Mesothelial cell of epicardium (in vitro differentiated cells): ENCODE results near the gene PEX11G. TPM values are rescaled to one million over a fixed set of nuclear protein-coding genes. Genes with fewer than 3 reads are reported as not detected.
"Not testable (repeated sequence)": the region's sequence is repeated elsewhere in the genome, so short reads cannot be mapped to it uniquely, and the experiment has no call there.

Experiments used
- DNase-seq, 2 experiments: peaks; one replicate each; pipeline ENCODE4 v3.0.0; 2021; ENCODE audit warnings: low spot score in 2 of 2; ENCODE audit not compliant: unreplicated experiment in 2 of 2
- H3K27ac Mint-ChIP-seq: 2 replicates; pipeline ENCODE4 v1.8.0; 2021; ENCODE audit warnings: mixed read lengths
- H3K27me3 Mint-ChIP-seq: 2 replicates; pipeline ENCODE4 v1.8.0; 2021; ENCODE audit warnings: low read depth, mixed read lengths
- H3K36me3 Mint-ChIP-seq: 2 replicates; pipeline ENCODE4 v1.8.0; 2021; ENCODE audit warnings: mixed read lengths
- H3K4me1 Mint-ChIP-seq: 2 replicates; pipeline ENCODE4 v1.8.0; 2021; ENCODE audit warnings: mixed read lengths
- H3K4me3 Mint-ChIP-seq: 2 replicates; pipeline ENCODE4 v1.8.0; 2021; ENCODE audit warnings: mild to moderate bottlenecking, moderate library complexity, mixed read lengths
- H3K9me3 Mint-ChIP-seq: 2 replicates; pipeline ENCODE4 v1.8.0; 2021; ENCODE audit warnings: mixed read lengths
- total RNA-seq: library from RNA; stranded (reverse); gene quantifications from 3 replicates; pipeline ENCODE4 v1.2.1, GENCODE V29; 2021
- TF ChIP-seq, protein P1 (sequence below): fragments of 200-600 bp; sonication (generic); IDR thresholded peaks from one replicate; pipeline ENCODE4 v1.5.0; 2021; ENCODE audit warnings: antibody characterized with exemption; ENCODE audit not compliant: unreplicated experiment

PEX11G gene
- total RNA-seq, 1 donor from 2014 or later = 7.0 TPM

DNA sequence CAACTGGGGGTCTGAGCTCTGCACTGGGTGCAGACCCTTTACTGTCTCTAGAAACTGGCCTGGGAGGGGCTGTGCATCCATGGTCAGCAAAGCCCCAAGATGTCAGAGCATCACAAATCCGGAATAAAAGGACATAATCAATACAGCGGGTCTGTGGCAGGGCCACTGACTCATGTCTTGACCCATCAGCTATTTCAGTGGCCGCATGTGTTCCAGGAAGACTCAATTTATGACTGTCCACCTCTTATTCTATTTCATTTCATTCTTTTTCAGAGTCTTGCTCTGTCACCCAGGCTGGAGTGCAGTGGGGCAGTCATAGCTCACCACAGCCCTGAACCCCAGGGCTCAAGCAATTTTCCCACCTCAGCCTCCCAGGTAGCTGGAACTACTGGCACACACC, 53.2 kb downstream of the PEX11G start:
- TF ChIP-seq, protein P1, sequence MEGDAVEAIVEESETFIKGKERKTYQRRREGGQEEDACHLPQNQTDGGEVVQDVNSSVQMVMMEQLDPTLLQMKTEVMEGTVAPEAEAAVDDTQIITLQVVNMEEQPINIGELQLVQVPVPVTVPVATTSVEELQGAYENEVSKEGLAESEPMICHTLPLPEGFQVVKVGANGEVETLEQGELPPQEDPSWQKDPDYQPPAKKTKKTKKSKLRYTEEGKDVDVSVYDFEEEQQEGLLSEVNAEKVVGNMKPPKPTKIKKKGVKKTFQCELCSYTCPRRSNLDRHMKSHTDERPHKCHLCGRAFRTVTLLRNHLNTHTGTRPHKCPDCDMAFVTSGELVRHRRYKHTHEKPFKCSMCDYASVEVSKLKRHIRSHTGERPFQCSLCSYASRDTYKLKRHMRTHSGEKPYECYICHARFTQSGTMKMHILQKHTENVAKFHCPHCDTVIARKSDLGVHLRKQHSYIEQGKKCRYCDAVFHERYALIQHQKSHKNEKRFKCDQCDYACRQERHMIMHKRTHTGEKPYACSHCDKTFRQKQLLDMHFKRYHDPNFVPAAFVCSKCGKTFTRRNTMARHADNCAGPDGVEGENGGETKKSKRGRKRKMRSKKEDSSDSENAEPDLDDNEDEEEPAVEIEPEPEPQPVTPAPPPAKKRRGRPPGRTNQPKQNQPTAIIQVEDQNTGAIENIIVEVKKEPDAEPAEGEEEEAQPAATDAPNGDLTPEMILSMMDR = no peak
- no peaks in the 10 kb centered on the region for H3K4me1 Mint-ChIP-seq

DNA sequence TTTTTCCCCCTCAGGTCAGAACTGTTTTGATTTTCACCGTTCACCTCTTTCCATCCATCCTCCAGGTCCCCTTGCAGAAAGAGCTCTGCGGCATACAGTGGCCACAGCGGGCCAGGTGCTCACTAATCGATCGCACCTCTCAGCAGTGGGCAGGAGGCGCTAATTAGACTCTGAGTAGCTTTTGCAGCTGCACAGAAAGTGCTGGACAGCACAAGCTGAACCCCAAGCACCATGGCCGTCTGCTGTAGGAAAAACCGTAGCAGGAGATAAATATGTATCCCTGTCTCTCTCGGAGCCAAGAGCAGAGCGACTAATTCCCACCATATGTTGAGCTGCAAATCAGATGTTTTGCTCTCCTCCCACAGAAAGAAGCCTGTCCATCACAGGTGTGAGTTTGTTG, 54.4 kb downstream of the PEX11G start:
- Mint-ChIP-seq H3K4me1 (no peaks in the 10 kb centered on the region), H3K4me3 (no peak overlapping the region), H3K36me3 (peaks cover 5% of the 10 kb centered on the region), H3K27ac (no peak overlapping the region), H3K9me3 (no peaks in the 10 kb centered on the region), H3K27me3 (no peaks in the 10 kb centered on the region)
- TF ChIP-seq, protein P1 = no peak
- no peak for DNase-seq

More for the DNA sequence above, 53.2 kb downstream of the PEX11G start:
- H3K27ac Mint-ChIP-seq = no peak overlapping the region
- no peaks in the 10 kb centered on the region for H3K9me3 Mint-ChIP-seq
- H3K27me3 Mint-ChIP-seq = no peaks in the 10 kb centered on the region
- DNase-seq = no peak
- peaks cover 2% of the 10 kb centered on the region for H3K36me3 Mint-ChIP-seq
- H3K4me3 Mint-ChIP-seq = no peak overlapping the region

DNA sequence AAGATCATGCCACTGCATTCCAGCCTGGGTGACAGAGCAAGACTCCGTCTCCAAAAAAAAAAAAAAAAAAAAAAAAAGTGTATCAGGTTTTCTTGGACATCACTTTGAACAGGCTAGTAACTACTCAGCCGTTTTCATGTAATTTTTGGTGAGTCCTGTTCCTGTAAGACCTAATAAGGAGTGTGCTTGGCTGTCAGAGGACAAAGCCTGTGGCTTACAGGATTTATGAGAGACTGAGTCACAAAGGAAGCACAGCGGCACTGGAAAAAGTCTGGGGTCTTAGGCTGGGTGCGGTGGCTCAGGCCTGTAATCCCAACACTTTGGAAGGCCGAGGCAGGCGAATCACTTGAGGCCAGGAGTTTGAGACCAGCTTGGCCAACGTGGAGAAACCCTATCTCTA, 55.4 kb downstream of the PEX11G start:
- H3K4me3 Mint-ChIP-seq, H3K27me3 Mint-ChIP-seq, H3K36me3 Mint-ChIP-seq, H3K4me1 Mint-ChIP-seq, H3K9me3 Mint-ChIP-seq, DNase-seq, H3K27ac Mint-ChIP-seq: not testable (repeated sequence)

DNA sequence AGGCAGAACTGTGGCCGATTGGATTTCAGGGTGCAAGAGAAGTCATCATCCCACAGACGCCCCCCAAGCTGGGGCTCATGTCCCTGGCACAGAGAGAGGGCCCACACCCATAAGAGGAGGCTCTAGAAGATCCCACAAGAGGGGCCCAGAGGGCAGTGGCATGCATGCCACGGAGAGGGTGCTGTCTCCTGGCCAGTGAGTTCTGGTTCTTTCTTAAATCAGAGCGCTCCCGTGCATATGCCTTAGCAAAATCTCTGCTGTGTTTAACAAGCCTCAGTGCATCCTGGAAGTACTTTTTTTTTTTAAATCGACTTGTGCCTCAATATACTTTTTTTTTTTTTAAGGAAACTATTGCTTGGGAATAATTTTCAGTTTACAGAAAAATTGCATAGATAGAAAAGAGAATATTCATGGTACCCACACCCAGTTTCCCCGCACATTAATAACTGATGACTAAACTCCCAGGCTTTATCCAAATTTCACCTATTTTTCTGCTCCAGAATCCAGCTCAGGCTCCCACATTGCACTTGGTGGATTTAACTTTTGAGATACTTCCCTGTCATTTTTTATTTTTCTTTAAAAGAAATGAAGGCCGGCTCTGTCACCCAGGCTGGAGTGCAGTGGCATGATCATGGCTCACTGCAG, 59.1 kb downstream of the PEX11G start:
- Mint-ChIP-seq H3K27ac (peak overlapping the region; percentile 30), H3K27me3 (no peaks in the 10 kb centered on the region), H3K4me3 (no peak overlapping the region), H3K9me3 (no peaks in the 10 kb centered on the region), H3K36me3 (peaks cover 4% of the 10 kb centered on the region), H3K4me1 (peaks cover 7% of the 10 kb centered on the region)
- TF ChIP-seq, protein P1 = no peak
- DNase-seq = no peak

DNA sequence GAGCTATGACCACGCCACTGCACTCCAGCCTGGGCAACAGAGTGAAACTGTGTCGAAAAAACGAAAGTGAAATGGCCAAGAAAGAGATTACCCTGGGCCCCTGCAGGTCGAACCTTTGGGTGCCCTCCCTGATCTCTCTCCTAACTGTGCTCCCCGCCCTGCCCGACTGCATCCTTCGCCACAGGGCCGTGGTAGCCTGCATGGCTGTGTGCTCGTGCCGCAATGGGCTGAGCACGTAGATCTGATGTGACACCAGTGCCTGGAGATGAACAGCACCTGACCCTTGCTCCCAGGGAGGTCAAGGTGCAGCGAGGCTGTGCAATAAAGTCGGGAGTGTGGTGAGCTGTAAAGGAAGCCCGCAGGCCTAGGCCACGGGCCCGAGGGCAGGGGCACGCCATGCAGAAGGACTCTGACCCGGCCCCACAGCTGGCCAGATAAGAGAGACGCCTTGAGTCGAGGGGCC, 60.2 kb downstream of the PEX11G start:
- Mint-ChIP-seq H3K36me3 (peaks cover 4% of the 10 kb centered on the region), H3K27me3 (no peaks in the 10 kb centered on the region), H3K9me3 (no peaks in the 10 kb centered on the region), H3K4me3 (no peak overlapping the region), H3K27ac (no peak overlapping the region), H3K4me1 (peaks cover 8% of the 10 kb centered on the region)
- DNase-seq = no peak
- TF ChIP-seq, protein P1 = no peak

DNA sequence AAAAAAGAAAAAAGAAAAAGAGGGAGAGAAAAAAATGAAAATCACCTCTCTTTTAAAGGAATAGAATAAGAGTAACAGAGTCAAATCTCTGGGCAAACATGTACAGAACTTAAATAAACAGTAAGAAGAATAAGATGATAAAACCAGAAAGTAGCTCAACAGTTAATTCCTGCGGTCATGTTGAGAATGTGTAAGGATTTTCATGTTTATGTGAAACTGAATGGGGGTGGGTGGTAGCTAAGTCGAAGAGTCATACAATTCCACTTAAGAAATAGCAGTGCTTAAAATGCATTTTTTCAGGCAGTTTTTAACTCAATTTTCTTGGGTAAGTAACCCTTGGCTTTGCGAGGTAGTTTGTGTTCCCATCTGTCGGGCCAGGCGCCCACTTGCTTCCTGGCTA, 60.9 kb downstream of the PEX11G start:
- peak overlapping the region; percentile 21 for H3K27ac Mint-ChIP-seq
- H3K4me1 Mint-ChIP-seq = peaks cover 8% of the 10 kb centered on the region
- H3K4me3 Mint-ChIP-seq = no peak overlapping the region

More for the DNA sequence above, 60.9 kb downstream of the PEX11G start:
- Mint-ChIP-seq H3K27me3 (no peaks in the 10 kb centered on the region), H3K9me3 (no peaks in the 10 kb centered on the region), H3K36me3 (peaks cover 6% of the 10 kb centered on the region)
- TF ChIP-seq, protein P1 = no peak
- DNase-seq = no peak
